Stimulated activated CD4-positive, alpha-beta T cell treated with anti-CD3 and anti-CD28 coated beads, TNF-alpha, amount 100 ng/mL, for 1 hour (primary cell): ENCODE measurements around the gene RASGRP4.
"Not testable (repeated sequence)": the region's sequence is repeated elsewhere in the genome, so short reads cannot be mapped to it uniquely, and the experiment has no call there.

Source experiments
- DNase-seq, 3 donors: peaks; one replicate each; pipeline ENCODE4 v3.0.0-alpha.2; 2020; ENCODE audit warnings: low read depth in 3 of 3, low spot score in 1 of 3

The RASGRP4 gene

GRCh38 chr19:38375098-38375493 is 50.9 kb downstream of the RASGRP4 start:
- no peak for DNase-seq

DNA sequence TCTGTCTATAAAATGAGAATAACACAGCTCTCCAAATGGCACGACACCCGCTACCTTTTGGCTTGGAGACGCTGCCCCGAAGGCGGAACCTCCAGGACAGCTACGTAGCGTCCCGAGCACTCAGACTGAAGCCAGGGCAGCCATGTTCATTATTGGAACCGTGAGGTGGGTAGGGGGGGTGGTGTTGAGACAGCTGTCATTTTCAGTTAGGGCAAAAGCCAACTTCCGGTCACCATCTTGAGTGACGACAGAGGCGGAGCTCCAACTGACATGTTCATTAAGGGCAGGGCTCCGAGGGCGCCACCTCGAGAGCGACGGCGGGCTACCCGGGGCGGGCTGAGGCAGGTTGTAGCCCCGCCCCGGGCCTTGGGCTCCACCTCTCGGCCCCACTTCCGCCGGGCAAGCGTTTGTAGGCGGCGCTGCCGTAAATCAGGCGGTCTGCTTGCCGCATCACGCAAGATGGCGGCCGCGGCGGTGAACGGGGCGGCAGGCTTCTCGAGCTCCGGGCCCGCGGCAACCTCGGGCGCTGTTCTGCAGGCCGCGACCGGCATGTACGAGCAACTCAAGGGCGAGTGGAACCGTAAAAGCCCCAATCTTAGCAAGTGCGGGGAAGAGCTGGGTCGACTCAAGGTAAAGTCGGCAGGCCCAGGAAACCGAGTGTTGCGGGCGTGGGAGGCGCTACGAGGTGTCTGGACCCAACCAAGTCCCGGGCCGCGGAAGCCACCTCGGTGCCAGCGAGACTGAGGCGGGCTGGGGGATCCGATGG is 51.5 kb downstream of the RASGRP4 start, which contains the start of gene PSMD8:
PSMD8 (plus strand) TSS at position 240 of the 766 bp plus-strand sequence; CDS start at position 271, 31 bp downstream.
- peak; percentile 95 to 96 (median 96) for DNase-seq

- DNase-seq = no peak
Observed at GRCh38 chr19:38373907-38374331, 52.1 kb downstream of the RASGRP4 start.

GRCh38 chr19:38371081-38371480 is 54.9 kb downstream of the RASGRP4 start:
- DNase-seq = no peak

GRCh38 chr19:38370299-38370698 is 55.7 kb downstream of the RASGRP4 start:
- no peak for DNase-seq

- no peak for DNase-seq
Observed at GRCh38 chr19:38369584-38369983, 56.4 kb downstream of the RASGRP4 start.

DNA sequence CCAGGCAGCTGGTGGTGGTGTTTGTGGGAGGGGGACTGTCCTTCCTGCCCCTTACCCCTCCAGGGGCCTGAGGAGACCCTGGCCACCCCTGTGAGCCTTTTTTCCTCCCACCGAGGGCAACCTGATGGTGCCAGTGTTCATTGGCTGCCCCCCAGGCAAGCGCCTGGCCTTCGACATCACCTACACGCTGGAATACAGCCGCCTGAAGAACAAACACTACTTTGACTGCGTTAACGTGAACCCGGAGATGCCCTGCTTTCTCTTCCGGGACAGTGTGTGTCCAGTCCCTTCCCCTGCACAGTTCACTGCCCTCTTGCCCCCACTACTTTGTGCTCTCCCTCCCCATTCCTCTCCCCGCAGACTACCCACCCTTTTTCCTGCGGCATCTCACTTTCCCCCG is 59.0 kb downstream of the RASGRP4 start:
- no peak for DNase-seq

DNA sequence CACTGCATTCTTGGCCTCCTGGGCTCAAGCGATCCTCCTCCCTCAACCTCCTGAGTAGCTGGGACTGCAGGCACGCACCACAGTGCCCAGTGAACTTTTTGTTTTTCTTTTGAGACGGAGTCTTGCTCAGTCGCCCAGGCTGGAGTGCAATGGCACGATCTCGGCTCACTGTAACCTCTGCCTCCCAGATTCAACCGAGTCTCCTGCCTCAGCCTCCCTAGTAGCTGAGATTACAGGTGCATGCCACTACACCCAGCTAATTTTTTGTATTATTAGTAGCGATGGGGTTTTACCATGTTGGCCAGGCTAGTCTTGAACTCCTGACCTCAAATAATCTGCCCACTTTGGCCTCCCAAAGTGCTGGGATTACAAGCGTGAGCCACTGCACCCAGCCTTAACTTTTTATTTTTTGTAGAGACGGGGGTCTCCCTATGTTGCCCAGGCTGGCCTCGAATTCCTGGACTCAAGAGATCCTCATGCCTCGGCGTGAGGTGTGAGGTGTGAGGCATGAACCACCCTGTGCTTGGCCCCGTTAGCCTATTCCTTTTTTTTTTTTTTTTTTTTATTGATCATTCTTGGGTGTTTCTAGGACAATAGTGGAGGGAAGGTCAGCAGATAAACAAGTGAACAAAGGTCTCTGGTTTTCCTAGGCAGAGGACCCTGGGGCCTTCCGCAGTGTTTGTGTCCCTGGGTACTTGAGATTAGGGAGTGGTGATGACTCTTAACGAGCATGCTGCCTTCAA is 62.9 kb downstream of the RASGRP4 start:
- not testable (repeated sequence) for DNase-seq

DNA sequence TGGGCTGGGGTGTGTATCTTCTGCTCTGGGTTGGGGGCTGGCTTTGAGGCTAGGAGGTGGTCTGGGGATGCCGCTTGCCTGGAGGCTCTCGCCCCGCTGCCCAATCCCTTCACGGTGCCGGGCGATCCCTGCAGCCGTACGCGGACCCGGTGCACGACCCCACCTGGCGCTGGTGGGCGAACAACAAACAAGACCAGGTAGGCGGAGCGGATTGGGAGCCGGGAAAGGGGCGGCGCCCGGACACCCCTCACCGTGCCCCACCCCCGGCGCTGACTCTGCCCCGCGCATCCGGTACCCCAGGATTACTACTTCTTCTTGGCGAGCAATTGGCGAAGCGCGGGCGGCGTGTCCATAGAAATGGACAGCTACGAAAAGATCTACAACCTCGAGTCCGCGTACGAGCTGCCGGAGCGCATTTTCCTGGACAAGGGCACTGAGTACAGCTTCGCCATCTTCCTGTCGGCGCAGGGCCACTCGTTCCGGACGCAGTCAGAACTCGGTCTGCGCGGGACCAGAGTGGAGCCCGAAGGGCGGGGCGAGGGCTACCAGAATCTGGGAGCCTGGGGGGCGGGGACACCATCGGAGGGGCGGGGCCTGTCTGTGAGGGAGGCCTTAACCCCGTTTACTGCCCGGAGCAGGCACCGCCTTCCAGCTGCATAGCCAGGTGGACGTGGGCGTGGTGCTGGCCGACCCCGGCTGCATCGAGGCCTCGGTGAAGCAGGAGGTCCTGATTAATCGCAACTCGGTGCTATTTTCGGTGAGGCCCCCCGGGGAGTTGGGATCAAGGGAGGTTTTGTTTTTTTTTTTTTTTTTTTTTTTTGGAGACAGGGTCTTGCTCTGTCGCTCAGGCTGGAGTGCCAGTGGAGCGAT is 63.7 kb downstream of the RASGRP4 start:
- peak; percentile 29 to 52 (median 35) for DNase-seq

DNA sequence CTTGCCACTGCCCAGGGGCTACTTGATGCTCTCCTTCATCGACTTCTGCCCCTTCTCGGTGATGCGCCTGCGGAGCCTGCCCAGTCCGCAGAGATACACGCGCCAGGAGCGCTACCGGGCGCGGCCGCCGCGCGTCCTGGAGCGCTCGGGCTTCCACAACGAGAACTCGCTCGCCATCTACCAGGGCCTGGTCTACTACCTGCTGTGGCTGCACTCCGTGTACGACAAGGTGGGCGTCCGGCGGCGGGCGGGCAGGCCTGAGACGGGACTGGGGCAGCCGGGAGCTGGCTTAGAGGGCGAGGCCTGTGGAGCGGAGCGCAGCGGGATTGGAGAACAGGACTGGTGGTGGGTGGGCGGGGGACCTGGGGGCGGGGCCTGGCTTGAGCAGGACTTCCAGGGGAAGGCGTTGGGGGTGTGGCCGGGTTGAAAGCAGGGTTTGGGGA is 64.4 kb downstream of the RASGRP4 start:
- DNase-seq = peak in 1 of 3 donors; percentile 46

GRCh38 chr19:38360839-38361631 is 65.0 kb downstream of the RASGRP4 start:
- no peak for DNase-seq

GRCh38 chr19:38360351-38360750 is 65.7 kb downstream of the RASGRP4 start:
- no peak for DNase-seq

GRCh38 chr19:38359242-38360021 is 66.6 kb downstream of the RASGRP4 start:
- no peak for DNase-seq
